Suppressor macrophage treated with lipopolysaccharide for 4 hours (primary cell): ENCODE results near the gene PLEKHG3.
"Not testable (repeated sequence)": the region's sequence is repeated elsewhere in the genome, so short reads cannot be mapped to it uniquely, and the experiment has no call there.

Source experiments
- DNase-seq: peaks from one replicate; pipeline ENCODE4 v3.0.0-alpha.2; 2020

PLEKHG3 gene

GRCh38 chr14:64688811-64689281, 15.4 kb upstream of the PLEKHG3 start:
- DNase-seq = no peak

- no peak for DNase-seq
Observed at GRCh38 chr14:64689289-64689688, 14.9 kb upstream of the PLEKHG3 start.

GRCh38 chr14:64690607-64691006, 13.6 kb upstream of the PLEKHG3 start:
- DNase-seq = not testable (repeated sequence)

GRCh38 chr14:64691376-64691775, 12.8 kb upstream of the PLEKHG3 start:
- peak; percentile 88 for DNase-seq

GRCh38 chr14:64692189-64692985, 11.8 kb upstream of the PLEKHG3 start:
- no peak for DNase-seq

GRCh38 chr14:64692986-64693809, 11.0 kb upstream of the PLEKHG3 start:
- peak; percentile 71 for DNase-seq

GRCh38 chr14:64693810-64694165, 10.4 kb upstream of the PLEKHG3 start:
- no peak for DNase-seq

GRCh38 chr14:64695071-64695470, 9.2 kb upstream of the PLEKHG3 start:
- DNase-seq = no peak

GRCh38 chr14:64696355-64696857, 7.8 kb upstream of the PLEKHG3 start:
- no peak for DNase-seq

GRCh38 chr14:64698903-64699302, 5.3 kb upstream of the PLEKHG3 start:
- peak; percentile 88 for DNase-seq

GRCh38 chr14:64700290-64700689, 3.9 kb upstream of the PLEKHG3 start:
- DNase-seq = no peak

- no peak for DNase-seq
Observed at GRCh38 chr14:64700894-64701293, 3.3 kb upstream of the PLEKHG3 start.

GRCh38 chr14:64701660-64702059, 2.6 kb upstream of the PLEKHG3 start:
- no peak for DNase-seq

- no peak for DNase-seq
Observed at GRCh38 chr14:64702493-64703394, 1.5 kb upstream of the PLEKHG3 start.

GRCh38 chr14:64703395-64704142, 655 bp upstream of the PLEKHG3 start:
- DNase-seq = peak; percentile 54

- DNase-seq = no peak
Observed at GRCh38 chr14:64704743-64705380, 638 bp downstream of the PLEKHG3 start.

GRCh38 chr14:64705381-64706118, 1.3 kb downstream of the PLEKHG3 start:
- no peak for DNase-seq

GRCh38 chr14:64706119-64706592, 1.9 kb downstream of the PLEKHG3 start:
- no peak for DNase-seq

GRCh38 chr14:64706593-64707193, 2.5 kb downstream of the PLEKHG3 start:
- DNase-seq = no peak

GRCh38 chr14:64707661-64708060, 3.4 kb downstream of the PLEKHG3 start:
- peak; percentile 58 for DNase-seq
